Inflammatory macrophage (primary cell): ENCODE data around the gene LRRC41.
"Not testable (repeated sequence)": the region's sequence is repeated elsewhere in the genome, so short reads cannot be mapped to it uniquely, and the experiment has no call there.

Experiments
- DNase-seq, 2 donors: peaks; one replicate each; pipeline ENCODE4 v3.0.0-alpha.2; 2020 to 2022
- total RNA-seq, 18 experiments: gene quantifications; one replicate each; lab custom pipeline; 2026; ENCODE audit warnings: mixed read lengths in 6 of 18, inconsistent platforms in 2 of 18; lab: John Stamatoyannopoulos, UW

LRRC41 gene
- 40.9 to 87.2 (median 61.3) reads per million in 18 experiments for total RNA-seq

- peak; percentile 95 to 98 for DNase-seq
Observed at GRCh38 chr1:46303038-46303871, at the start of gene LRRC41, which contains the start of gene UQCRH. Gene LRRC41 (minus strand): TSS chr1:46303616. CDS start chr1:46303322, 294 bp downstream. Gene UQCRH (plus strand): TSS chr1:46303698. CDS start chr1:46303767, 69 bp downstream.

- no peak for DNase-seq
Observed at GRCh38 chr1:46352363-46352762, 48.9 kb upstream of the LRRC41 start.

GRCh38 chr1:46345281-46345680, 41.9 kb upstream of the LRRC41 start:
- no peak for DNase-seq

- no peak for DNase-seq
Observed at GRCh38 chr1:46344481-46344880, 41.1 kb upstream of the LRRC41 start.

- no peak for DNase-seq
Observed at GRCh38 chr1:46343705-46344104, 40.3 kb upstream of the LRRC41 start.

- no peak for DNase-seq
Observed at GRCh38 chr1:46343351-46343695, 39.9 kb upstream of the LRRC41 start.

- no peak for DNase-seq
Observed at GRCh38 chr1:46342677-46343350, 39.4 kb upstream of the LRRC41 start.

GRCh38 chr1:46342084-46342656, 38.8 kb upstream of the LRRC41 start:
- no peak for DNase-seq

- DNase-seq: no peak
Observed at GRCh38 chr1:46341222-46342083, 38.0 kb upstream of the LRRC41 start.

GRCh38 chr1:46340404-46341221, 37.2 kb upstream of the LRRC41 start, which contains the start of gene NSUN4:
Gene NSUN4 (plus strand): TSS chr1:46340807. CDS start chr1:46340827, 20 bp downstream.
- DNase-seq: peak; percentile 94 to 96

GRCh38 chr1:46337409-46337808, 34.0 kb upstream of the LRRC41 start:
- DNase-seq: not testable (repeated sequence)

- DNase-seq: no peak
Observed at GRCh38 chr1:46335081-46335480, 31.7 kb upstream of the LRRC41 start.

GRCh38 chr1:46334030-46334384, 30.6 kb upstream of the LRRC41 start:
- no peak for DNase-seq

GRCh38 chr1:46333300-46334029, 30.0 kb upstream of the LRRC41 start:
- DNase-seq: peak; percentile 76 to 78

GRCh38 chr1:46331786-46332540, 28.5 kb upstream of the LRRC41 start:
- DNase-seq: not testable (repeated sequence)

- DNase-seq: not testable (repeated sequence)
Observed at GRCh38 chr1:46330381-46330780, 27.0 kb upstream of the LRRC41 start.

- not testable (repeated sequence) for DNase-seq
Observed at GRCh38 chr1:46329807-46330206, 26.4 kb upstream of the LRRC41 start.

GRCh38 chr1:46328182-46328581, 24.8 kb upstream of the LRRC41 start:
- not testable (repeated sequence) for DNase-seq

GRCh38 chr1:46325285-46326076, 22.1 kb upstream of the LRRC41 start:
- DNase-seq: not testable (repeated sequence)
